H4 (cell line): Measurements from ENCODE around the gene MAN1C1. TPM values are rescaled to one million over a fixed set of nuclear protein-coding genes. Genes with fewer than 3 reads are reported as not detected.
"Not testable (repeated sequence)": the region's sequence is repeated elsewhere in the genome, so short reads cannot be mapped to it uniquely, and the experiment has no call there.

Experiments used
- DNase-seq: peaks from one replicate; pipeline ENCODE4 v3.0.0-alpha.2; 2015; ENCODE audit warnings: low spot score
- total RNA-seq: library from RNA; depleted of rRNA; stranded (reverse); fragments of >200 nt; shearing (Covaris generic); gene quantifications from 2 replicates; pipeline ENCODE4 v1.2.3, GENCODE V29; 2014

Gene MAN1C1
- total RNA-seq, 1 experiment from 2014 or later = 0.95 TPM

GRCh38 chr1:25634896-25635295 is 18.3 kb downstream of the MAN1C1 start:
- no peak for DNase-seq

- DNase-seq = not testable (repeated sequence)
Observed at GRCh38 chr1:25636141-25636540, 19.6 kb downstream of the MAN1C1 start.

GRCh38 chr1:25640646-25641328 is 24.2 kb downstream of the MAN1C1 start:
- DNase-seq = no peak

GRCh38 chr1:25641329-25641725 is 24.7 kb downstream of the MAN1C1 start:
- DNase-seq = no peak

GRCh38 chr1:25641931-25642573 is 25.5 kb downstream of the MAN1C1 start:
- no peak for DNase-seq

- no peak for DNase-seq
Observed at GRCh38 chr1:25642574-25643108, 26.1 kb downstream of the MAN1C1 start.

- no peak for DNase-seq
Observed at GRCh38 chr1:25643929-25644328, 27.3 kb downstream of the MAN1C1 start.

GRCh38 chr1:25644962-25645361 is 28.4 kb downstream of the MAN1C1 start:
- DNase-seq = no peak

GRCh38 chr1:25645637-25646400 is 29.2 kb downstream of the MAN1C1 start:
- DNase-seq = no peak

GRCh38 chr1:25647106-25647505 is 30.5 kb downstream of the MAN1C1 start:
- DNase-seq = no peak

- no peak for DNase-seq
Observed at GRCh38 chr1:25647863-25648262, 31.3 kb downstream of the MAN1C1 start.

GRCh38 chr1:25648681-25649440 is 32.3 kb downstream of the MAN1C1 start:
- no peak for DNase-seq

GRCh38 chr1:25649505-25650288 is 33.1 kb downstream of the MAN1C1 start:
- no peak for DNase-seq

GRCh38 chr1:25650289-25650576 is 33.6 kb downstream of the MAN1C1 start:
- no peak for DNase-seq

- DNase-seq = no peak
Observed at GRCh38 chr1:25651036-25651640, 34.5 kb downstream of the MAN1C1 start.

GRCh38 chr1:25651824-25652741 is 35.5 kb downstream of the MAN1C1 start:
- DNase-seq = no peak

GRCh38 chr1:25653558-25653957 is 37.0 kb downstream of the MAN1C1 start:
- DNase-seq = no peak

GRCh38 chr1:25654109-25654660 is 37.6 kb downstream of the MAN1C1 start:
- no peak for DNase-seq

GRCh38 chr1:25657121-25657882 is 40.7 kb downstream of the MAN1C1 start:
- DNase-seq = no peak
